Astrocyte of the spinal cord (primary cell): ENCODE results near the gene SETD2.

Source experiments
- DNase-seq: peaks from one replicate; pipeline ENCODE4 v3.0.0; 2011; ENCODE audit warnings: low read depth, low spot score
- H3K4me3 ChIP-seq: 2 replicates; pipeline ENCODE4 v1.5.1; 2011; ENCODE audit warnings: low read depth, mild to moderate bottlenecking, low read length, moderate library complexity
- CTCF ChIP-seq: IDR thresholded peaks from 2 replicates; pipeline ENCODE4 v1.5.1; 2012; ENCODE audit warnings: low read depth, mild to moderate bottlenecking, low read length, inconsistent platforms
- in situ Hi-C: cut with HindIII; loops from 2 replicates; pipeline ENCODE4 v1.10.0; 2017; ENCODE audit warnings: low sequenced_read_pairs

Gene SETD2

DNA sequence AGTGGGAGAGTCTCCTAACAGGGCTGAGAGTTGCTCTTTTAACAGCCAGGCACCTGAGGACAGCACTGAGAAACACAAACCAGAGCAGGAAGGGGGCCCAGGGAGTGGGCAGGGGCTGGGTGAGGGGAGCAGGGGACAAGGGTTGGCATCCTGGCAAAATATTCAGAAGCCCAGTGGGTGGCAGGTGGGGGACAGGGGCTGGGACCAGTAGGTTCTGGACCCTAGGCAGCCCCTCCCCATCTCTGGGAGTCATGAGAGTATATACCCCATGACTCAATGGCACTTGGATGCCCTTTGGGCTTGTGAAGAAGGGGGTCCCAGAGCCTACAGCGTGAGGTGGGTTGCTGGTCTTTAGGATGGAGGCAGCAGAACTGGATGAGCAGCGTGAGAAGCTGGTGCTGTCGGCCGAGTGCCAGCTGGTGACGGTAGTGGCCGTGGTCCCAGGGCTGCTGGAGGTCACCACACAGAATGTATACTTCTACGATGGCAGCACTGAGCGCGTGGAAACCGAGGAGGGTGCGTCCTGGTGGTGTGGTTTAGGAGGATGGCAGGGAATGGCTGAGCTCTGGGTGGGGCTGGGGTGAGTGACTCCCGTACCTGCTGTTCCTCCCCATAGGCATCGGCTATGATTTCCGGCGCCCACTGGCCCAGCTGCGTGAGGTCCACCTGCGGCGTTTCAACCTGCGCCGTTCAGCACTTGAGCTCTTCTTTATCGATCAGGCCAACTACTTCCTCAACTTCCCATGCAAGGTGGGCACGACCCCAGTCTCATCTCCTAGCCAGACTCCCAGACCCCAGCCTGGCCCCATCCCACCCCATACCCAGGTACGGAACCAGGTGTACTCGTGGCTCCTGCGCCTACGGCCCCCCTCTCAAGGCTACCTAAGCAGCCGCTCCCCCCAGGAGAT lies 160.2 kb downstream of the SETD2 start:
- DNase-seq = no peak
- in situ Hi-C loops = no loop called here
- H3K4me3 ChIP-seq = no peak overlapping the region
- TF ChIP-seq CTCF = no peak

DNA sequence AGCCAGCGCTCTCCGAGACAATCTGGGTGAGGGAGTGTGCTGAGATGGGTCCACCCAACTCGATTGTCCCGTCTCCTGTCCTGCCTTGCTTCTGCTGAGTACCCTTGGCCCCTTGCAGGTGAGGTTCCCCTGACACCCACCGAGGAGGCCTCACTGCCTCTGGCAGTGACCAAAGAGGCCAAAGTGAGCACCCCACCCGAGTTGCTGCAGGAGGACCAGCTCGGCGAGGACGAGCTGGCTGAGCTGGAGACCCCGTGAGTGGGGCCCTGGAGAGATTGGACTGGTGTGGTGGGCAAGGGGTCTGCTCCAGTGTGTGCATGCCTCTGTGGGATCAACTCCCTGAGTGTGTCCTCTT lies 160.9 kb downstream of the SETD2 start:
- no peak for DNase-seq
- no peak for TF ChIP-seq CTCF
- H3K4me3 ChIP-seq = no peak overlapping the region
- in situ Hi-C loops = no loop called here

DNA sequence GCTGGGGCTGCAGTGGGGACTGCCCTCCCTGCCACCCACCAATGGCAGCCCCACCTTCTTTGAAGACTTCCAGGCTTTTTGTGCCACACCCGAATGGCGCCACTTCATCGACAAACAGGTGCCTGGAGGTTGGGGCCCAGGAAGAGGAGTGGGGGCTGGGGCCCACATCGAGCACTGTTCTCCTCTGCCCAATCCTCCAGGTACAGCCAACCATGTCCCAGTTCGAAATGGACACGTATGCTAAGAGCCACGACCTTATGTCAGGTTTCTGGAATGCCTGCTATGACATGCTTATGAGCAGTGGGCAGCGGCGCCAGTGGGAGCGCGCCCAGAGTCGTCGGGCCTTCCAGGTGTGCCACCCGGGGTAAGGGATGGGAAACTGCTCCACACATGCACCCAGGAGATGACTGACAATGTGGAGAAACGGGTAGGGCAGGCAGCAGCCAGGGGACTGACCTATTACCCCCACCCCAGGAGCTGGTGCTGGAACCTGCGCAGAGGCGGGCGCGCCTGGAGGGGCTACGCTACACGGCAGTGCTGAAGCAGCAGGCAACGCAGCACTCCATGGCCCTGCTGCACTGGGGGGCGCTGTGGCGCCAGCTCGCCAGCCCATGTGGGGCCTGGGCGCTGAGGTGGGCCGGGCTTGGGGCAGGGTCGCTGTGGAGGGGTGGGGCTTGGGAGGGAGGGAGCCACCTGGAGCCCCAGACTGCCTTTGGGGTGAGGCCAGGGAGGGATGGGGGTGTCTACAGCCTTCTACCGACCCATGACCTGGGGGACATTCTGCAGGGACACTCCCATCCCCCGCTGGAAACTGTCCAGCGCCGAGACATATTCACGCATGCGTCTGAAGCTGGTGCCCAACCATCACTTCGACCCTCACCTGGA lies 161.5 kb downstream of the SETD2 start:
- TF ChIP-seq CTCF = no peak
- DNase-seq = no peak
- in situ Hi-C loops = no loop called here
- H3K4me3 ChIP-seq = no peak overlapping the region

DNA sequence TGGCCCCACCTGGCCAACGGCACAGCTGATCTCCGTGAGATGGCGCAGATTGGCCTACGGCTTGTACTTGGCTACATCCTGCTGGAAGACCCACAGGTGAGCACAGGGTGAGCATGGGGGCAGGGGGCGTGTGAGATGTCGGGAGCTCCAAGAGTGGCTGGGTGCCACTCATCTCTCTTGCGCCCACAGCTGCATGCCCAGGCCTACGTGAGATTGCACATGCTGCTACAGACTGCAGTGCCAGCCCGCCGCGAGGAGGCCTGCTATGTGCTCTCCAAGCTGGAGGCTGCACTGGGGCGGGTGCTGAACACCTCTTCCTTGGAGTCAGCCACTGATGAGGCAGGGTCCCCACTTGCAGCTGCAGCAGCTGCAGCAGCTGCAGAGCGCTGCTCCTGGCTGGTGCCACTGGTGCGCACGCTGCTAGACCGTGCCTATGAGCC lies 162.2 kb downstream of the SETD2 start:
- no peak for DNase-seq
- in situ Hi-C loops = no loop called here
- TF ChIP-seq CTCF = no peak
- H3K4me3 ChIP-seq = no peak overlapping the region

DNA sequence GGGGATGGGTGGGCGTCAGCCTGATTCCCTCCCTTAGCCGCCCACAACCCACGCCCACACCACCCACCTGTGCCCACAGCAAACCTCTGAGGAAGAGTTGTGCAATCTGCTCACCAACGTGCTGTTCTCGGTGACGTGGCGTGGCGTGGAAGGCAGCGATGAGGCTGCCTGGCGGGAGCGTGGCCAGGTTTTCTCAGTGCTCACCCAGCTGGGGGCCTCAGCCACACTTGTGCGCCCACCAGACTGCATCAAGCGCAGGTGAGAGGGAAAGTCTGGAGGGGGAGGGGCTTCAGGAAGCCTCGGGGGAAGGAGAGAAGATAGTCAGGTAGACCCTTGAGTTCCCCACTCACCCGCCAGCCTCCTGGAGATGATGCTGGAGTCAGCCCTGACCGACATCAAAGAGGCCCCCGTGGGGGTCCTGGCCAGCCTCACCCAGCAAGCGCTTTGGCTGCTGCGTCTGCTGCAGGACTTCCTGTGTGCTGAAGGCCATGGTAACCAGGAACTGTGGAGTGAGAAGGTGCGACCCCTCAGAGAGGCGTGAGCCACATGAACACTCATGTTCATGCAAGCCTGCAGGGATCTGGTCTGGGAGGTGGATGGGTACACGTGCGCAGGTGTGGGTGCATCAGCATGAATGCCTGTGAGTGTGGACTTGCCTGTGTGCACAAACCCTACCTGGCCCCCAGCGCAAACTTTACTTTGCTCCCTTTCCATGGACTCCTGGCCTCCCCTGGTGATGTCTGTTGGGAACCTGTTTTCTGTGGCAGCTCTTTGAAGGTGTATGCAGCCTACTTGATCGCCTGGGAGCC lies 162.8 kb downstream of the SETD2 start:
- in situ Hi-C loops = no loop called here
- no peak for TF ChIP-seq CTCF
- no peak overlapping the region for H3K4me3 ChIP-seq
- DNase-seq = no peak

- TF ChIP-seq CTCF = no peak
- DNase-seq = no peak
- in situ Hi-C loops = no loop called here
- no peak overlapping the region for H3K4me3 ChIP-seq
These were observed 163.6 kb downstream of the SETD2 start for GRCh38 chr3:47000198-47000815.
